HepG2 (cell line): Measurements from ENCODE around the gene CEBPA. TPM values are rescaled to one million over a fixed set of nuclear protein-coding genes. Genes with fewer than 3 reads are reported as not detected.

Experiments
- HNRNPUL1 ChIP-seq: fragments of 200-400 bp; formaldehyde crosslinking; IDR thresholded peaks from 2 replicates; pipeline ENCODE4 v1.6.1; 2017; ENCODE audit warnings: low read depth, mild to moderate bottlenecking, low read length, moderate library complexity
- MAZ ChIP-seq, 2 experiments: sonication (generic) in 1 of 2; formaldehyde crosslinking in 1 of 2; IDR thresholded peaks; 2 replicates each; pipeline versions ENCODE4 v1.5.0 to v1.6.1; 2012 to 2020; ENCODE audit warnings: low read depth in 2 of 2, mild to moderate bottlenecking in 2 of 2, borderline replicate concordance in 1 of 2, improper control_type of control experiment in 1 of 2, low read length in 1 of 2, missing genetic modification reagents in 1 of 2, moderate library complexity in 1 of 2
- ZNF567 ChIP-seq: sonication (generic); formaldehyde crosslinking; IDR thresholded peaks from 2 replicates; pipeline ENCODE4 v1.8.1; 2023; ENCODE audit warnings: mild to moderate bottlenecking, missing genetic modification reagents, borderline replicate concordance
- ZSCAN12 ChIP-seq: sonication (generic); formaldehyde crosslinking; IDR thresholded peaks from 2 replicates; pipeline ENCODE4 v1.9.0; 2021; ENCODE audit warnings: mild to moderate bottlenecking, missing genetic modification reagents
- ZSCAN31 ChIP-seq: sonication (generic); formaldehyde crosslinking; IDR thresholded peaks from 2 replicates; pipeline ENCODE4 v1.5.0; 2020; ENCODE audit warnings: low read depth, mild to moderate bottlenecking, missing genetic modification reagents
- polyA plus RNA-seq, 8 experiments: library from polyadenylated mRNA; depleted of rRNA in 3 of 8; stranded (reverse) in 7 of 8; unstranded in 1 of 8; fragments of >200 nt; fragmentation: Illumina TruSeq in 4 of 8; extraction: Trizol in 4 of 8; gene quantifications; 2 replicates each; pipeline versions ENCODE4 v1.2.1 to v1.2.3, GENCODE V29; 2011 to 2016; ENCODE audit warnings: low read depth in 4 of 8, missing spikeins in 1 of 8, mixed read lengths in 1 of 8; ENCODE audit not compliant: insufficient read depth in 1 of 8
- total RNA-seq, 5 experiments: library from RNA; depleted of rRNA; stranded (reverse); fragments of >200 nt; fragmentation: Illumina TruSeq; extraction: Trizol; gene quantifications; 2 replicates each; pipeline ENCODE4 v1.2.3, GENCODE V29; 2016; ENCODE audit warnings: low read depth in 1 of 5
- TF ChIP-seq, protein P1 (sequence below): sonication (generic); formaldehyde crosslinking; IDR thresholded peaks from 2 replicates; pipeline ENCODE4 v1.4.0; 2020; ENCODE audit warnings: missing genetic modification reagents
- TF ChIP-seq, protein P2 (sequence below): sonication (generic); formaldehyde crosslinking; IDR thresholded peaks from 2 replicates; pipeline ENCODE4 v1.4.0; 2020; ENCODE audit warnings: mild to moderate bottlenecking, missing genetic modification reagents
- TF ChIP-seq, protein P3 (sequence below): sonication (generic); formaldehyde crosslinking; IDR thresholded peaks from 2 replicates; pipeline ENCODE4 v1.4.0; 2020; ENCODE audit warnings: missing genetic modification reagents
- TF ChIP-seq, protein P4 (sequence below): sonication (generic); formaldehyde crosslinking; conservative IDR thresholded peaks from 2 replicates; pipeline ENCODE4 v1.8.1; 2023; ENCODE audit warnings: missing genetic modification reagents
- TF ChIP-seq, protein P5 (sequence below): sonication (generic); formaldehyde crosslinking; IDR thresholded peaks from 2 replicates; pipeline ENCODE4 v1.4.0; 2020; ENCODE audit warnings: mild to moderate bottlenecking, low read depth, missing genetic modification reagents

The CEBPA gene
- total and polyA plus RNA-seq, 2 of the 13 experiments (the other 11 are each of a cell fraction or from before 2014, with no cell fraction given), result 24.8 to 103 TPM

DNA sequence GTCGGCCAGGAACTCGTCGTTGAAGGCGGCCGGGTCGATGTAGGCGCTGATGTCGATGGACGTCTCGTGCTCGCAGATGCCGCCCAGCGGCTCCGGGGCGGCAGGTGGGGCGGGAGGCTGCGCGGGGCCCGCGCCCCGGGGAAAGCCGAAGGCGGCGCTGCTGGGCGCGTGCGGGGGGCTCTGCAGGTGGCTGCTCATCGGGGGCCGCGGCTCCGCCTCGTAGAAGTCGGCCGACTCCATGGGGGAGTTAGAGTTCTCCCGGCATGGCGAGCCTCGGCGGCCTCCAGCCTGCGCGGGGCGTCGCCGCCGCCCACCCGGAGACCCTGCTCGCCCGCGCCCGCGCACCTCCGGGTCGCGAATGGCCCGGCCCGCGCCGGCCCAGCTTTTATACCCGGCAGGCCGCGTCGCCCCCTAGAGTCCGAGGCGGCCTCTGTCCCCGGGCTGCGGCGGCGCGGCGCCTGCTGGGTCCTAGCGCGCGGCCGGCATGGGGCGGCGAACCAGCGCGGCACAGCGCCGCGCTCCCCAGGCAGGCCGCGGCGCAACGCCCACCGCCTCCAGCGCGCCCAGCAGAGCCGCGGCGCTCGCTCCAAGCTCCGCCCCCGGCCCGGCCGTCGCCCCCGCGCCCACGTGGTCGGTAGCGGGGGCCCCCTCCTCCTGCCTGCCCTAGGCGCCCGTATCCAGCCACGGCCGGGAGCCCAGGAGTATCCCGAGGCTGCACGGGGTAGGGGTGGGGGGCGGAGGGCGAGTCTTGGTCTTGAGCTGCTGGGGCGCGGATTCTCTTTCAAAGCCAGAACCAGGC is at the start of gene CEBPA (continued):
- peak; percentile 84; the same call in 1 of the 2 replicates for TF ChIP-seq ZSCAN31 (CRISPR knock-in tag)
- TF ChIP-seq, protein P1, sequence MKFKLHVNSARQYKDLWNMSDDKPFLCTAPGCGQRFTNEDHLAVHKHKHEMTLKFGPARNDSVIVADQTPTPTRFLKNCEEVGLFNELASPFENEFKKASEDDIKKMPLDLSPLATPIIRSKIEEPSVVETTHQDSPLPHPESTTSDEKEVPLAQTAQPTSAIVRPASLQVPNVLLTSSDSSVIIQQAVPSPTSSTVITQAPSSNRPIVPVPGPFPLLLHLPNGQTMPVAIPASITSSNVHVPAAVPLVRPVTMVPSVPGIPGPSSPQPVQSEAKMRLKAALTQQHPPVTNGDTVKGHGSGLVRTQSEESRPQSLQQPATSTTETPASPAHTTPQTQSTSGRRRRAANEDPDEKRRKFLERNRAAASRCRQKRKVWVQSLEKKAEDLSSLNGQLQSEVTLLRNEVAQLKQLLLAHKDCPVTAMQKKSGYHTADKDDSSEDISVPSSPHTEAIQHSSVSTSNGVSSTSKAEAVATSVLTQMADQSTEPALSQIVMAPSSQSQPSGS (CRISPR knock-in tag), result no peak
- peak; percentile 56 for TF ChIP-seq MAZ (IDR thresholded peaks at IDR 0.05; ENCODE audit: borderline replicate concordance, low read depth, low read length)
- TF ChIP-seq MAZ (CRISPR knock-in tag; IDR thresholded peaks at IDR 0.05; ENCODE audit: low read depth), result peak; percentile 97
- TF ChIP-seq ZSCAN12 (CRISPR knock-in tag), result peak; percentile 71; the same call in 1 of the 2 replicates
- TF ChIP-seq, protein P2, sequence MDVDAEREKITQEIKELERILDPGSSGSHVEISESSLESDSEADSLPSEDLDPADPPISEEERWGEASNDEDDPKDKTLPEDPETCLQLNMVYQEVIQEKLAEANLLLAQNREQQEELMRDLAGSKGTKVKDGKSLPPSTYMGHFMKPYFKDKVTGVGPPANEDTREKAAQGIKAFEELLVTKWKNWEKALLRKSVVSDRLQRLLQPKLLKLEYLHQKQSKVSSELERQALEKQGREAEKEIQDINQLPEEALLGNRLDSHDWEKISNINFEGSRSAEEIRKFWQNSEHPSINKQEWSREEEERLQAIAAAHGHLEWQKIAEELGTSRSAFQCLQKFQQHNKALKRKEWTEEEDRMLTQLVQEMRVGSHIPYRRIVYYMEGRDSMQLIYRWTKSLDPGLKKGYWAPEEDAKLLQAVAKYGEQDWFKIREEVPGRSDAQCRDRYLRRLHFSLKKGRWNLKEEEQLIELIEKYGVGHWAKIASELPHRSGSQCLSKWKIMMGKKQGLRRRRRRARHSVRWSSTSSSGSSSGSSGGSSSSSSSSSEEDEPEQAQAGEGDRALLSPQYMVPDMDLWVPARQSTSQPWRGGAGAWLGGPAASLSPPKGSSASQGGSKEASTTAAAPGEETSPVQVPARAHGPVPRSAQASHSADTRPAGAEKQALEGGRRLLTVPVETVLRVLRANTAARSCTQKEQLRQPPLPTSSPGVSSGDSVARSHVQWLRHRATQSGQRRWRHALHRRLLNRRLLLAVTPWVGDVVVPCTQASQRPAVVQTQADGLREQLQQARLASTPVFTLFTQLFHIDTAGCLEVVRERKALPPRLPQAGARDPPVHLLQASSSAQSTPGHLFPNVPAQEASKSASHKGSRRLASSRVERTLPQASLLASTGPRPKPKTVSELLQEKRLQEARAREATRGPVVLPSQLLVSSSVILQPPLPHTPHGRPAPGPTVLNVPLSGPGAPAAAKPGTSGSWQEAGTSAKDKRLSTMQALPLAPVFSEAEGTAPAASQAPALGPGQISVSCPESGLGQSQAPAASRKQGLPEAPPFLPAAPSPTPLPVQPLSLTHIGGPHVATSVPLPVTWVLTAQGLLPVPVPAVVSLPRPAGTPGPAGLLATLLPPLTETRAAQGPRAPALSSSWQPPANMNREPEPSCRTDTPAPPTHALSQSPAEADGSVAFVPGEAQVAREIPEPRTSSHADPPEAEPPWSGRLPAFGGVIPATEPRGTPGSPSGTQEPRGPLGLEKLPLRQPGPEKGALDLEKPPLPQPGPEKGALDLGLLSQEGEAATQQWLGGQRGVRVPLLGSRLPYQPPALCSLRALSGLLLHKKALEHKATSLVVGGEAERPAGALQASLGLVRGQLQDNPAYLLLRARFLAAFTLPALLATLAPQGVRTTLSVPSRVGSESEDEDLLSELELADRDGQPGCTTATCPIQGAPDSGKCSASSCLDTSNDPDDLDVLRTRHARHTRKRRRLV (CRISPR knock-in tag), result no peak
- TF ChIP-seq, protein P3, sequence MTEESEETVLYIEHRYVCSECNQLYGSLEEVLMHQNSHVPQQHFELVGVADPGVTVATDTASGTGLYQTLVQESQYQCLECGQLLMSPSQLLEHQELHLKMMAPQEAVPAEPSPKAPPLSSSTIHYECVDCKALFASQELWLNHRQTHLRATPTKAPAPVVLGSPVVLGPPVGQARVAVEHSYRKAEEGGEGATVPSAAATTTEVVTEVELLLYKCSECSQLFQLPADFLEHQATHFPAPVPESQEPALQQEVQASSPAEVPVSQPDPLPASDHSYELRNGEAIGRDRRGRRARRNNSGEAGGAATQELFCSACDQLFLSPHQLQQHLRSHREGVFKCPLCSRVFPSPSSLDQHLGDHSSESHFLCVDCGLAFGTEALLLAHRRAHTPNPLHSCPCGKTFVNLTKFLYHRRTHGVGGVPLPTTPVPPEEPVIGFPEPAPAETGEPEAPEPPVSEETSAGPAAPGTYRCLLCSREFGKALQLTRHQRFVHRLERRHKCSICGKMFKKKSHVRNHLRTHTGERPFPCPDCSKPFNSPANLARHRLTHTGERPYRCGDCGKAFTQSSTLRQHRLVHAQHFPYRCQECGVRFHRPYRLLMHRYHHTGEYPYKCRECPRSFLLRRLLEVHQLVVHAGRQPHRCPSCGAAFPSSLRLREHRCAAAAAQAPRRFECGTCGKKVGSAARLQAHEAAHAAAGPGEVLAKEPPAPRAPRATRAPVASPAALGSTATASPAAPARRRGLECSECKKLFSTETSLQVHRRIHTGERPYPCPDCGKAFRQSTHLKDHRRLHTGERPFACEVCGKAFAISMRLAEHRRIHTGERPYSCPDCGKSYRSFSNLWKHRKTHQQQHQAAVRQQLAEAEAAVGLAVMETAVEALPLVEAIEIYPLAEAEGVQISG (CRISPR knock-in tag), result peak; percentile 86
- TF ChIP-seq, protein P4, sequence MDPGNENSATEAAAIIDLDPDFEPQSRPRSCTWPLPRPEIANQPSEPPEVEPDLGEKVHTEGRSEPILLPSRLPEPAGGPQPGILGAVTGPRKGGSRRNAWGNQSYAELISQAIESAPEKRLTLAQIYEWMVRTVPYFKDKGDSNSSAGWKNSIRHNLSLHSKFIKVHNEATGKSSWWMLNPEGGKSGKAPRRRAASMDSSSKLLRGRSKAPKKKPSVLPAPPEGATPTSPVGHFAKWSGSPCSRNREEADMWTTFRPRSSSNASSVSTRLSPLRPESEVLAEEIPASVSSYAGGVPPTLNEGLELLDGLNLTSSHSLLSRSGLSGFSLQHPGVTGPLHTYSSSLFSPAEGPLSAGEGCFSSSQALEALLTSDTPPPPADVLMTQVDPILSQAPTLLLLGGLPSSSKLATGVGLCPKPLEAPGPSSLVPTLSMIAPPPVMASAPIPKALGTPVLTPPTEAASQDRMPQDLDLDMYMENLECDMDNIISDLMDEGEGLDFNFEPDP (CRISPR knock-in tag), result no peak
- TF ChIP-seq ZNF567 (CRISPR knock-in tag), result peak; percentile 61; the same call in 1 of the 2 replicates
- TF ChIP-seq HNRNPUL1, result peak; percentile 59; the same call in 1 of the 2 replicates
- TF ChIP-seq, protein P5, sequence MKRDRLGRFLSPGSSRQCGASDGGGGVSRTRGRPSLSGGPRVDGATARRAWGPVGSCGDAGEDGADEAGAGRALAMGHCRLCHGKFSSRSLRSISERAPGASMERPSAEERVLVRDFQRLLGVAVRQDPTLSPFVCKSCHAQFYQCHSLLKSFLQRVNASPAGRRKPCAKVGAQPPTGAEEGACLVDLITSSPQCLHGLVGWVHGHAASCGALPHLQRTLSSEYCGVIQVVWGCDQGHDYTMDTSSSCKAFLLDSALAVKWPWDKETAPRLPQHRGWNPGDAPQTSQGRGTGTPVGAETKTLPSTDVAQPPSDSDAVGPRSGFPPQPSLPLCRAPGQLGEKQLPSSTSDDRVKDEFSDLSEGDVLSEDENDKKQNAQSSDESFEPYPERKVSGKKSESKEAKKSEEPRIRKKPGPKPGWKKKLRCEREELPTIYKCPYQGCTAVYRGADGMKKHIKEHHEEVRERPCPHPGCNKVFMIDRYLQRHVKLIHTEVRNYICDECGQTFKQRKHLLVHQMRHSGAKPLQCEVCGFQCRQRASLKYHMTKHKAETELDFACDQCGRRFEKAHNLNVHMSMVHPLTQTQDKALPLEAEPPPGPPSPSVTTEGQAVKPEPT (CRISPR knock-in tag), result peak; percentile 95; the same call in 1 of the 2 replicates
